OCI-LY1 (cell line): Measurements from ENCODE around the gene SAP30BP.

Source experiments
- CTCF ChIP-seq: fragments of 200-600 bp; sonication (generic), shearing (Covaris generic); IDR thresholded peaks from 2 replicates; pipeline ENCODE4 v1.5.1; 2017; ENCODE audit warnings: mild to moderate bottlenecking, antibody characterized with exemption, low read length, moderate library complexity, mixed read lengths
- EZH2 ChIP-seq: fragments of 200-600 bp; sonication (generic), shearing (Covaris generic); IDR thresholded peaks from 2 replicates; pipeline ENCODE4 v1.8.0; 2017; ENCODE audit warnings: borderline replicate concordance, mixed run types, mild to moderate bottlenecking, antibody characterized with exemption, low read length, moderate library complexity, mixed read lengths

- TF ChIP-seq CTCF (no peak), EZH2 (no peak)
These were observed 29.6 kb upstream of the SAP30BP start for GRCh38 chr17:75637551-75637950.
